Suprapubic skin (tissue), 4 donors: Measurements from ENCODE around the gene DTL. TPM values are rescaled to one million over a fixed set of nuclear protein-coding genes. Genes with fewer than 3 reads are reported as not detected.

ENCODE experiments used
- DNase-seq, 2 donors: peaks; one replicate each; pipeline ENCODE4 v3.0.0-alpha.2; 2019; ENCODE audit warnings: low spot score in 2 of 2
- H3K27ac ChIP-seq: fragments of 200-600 bp; sonication (generic); one replicate; pipeline ENCODE4 v1.5.1; 2019
- H3K27me3 ChIP-seq: fragments of 200-600 bp; sonication (generic); one replicate; pipeline ENCODE4 v1.5.1; 2019
- H3K36me3 ChIP-seq: fragments of 200-600 bp; sonication (generic); one replicate; pipeline ENCODE4 v1.5.1; 2019
- H3K4me1 ChIP-seq: fragments of 200-600 bp; sonication (generic); one replicate; pipeline ENCODE4 v1.5.1; 2019
- H3K4me3 ChIP-seq: fragments of 200-600 bp; sonication (generic); one replicate; pipeline ENCODE4 v1.5.1; 2019; ENCODE audit warnings: mild to moderate bottlenecking
- H3K9me3 ChIP-seq: fragments of 200-600 bp; sonication (generic); one replicate; pipeline ENCODE4 v1.5.1; 2019
- CTCF ChIP-seq, 2 donors: fragments of 200-600 bp in 1 of 2; fragments of 450-650 bp in 1 of 2; sonication (generic) in 1 of 2; IDR thresholded peaks; one replicate each; pipeline ENCODE4 v1.5.1; 2016 to 2019; ENCODE audit warnings: antibody characterized with exemption in 2 of 2, mild to moderate bottlenecking in 1 of 2, moderate library complexity in 1 of 2
- EP300 ChIP-seq: sonication (generic); formaldehyde crosslinking; IDR thresholded peaks from one replicate; pipeline ENCODE4 v1.6.1; 2017; ENCODE audit warnings: antibody characterized with exemption
- POLR2A ChIP-seq, 2 donors: fragments of 450-650 bp; IDR thresholded peaks; one replicate each; pipeline ENCODE4 v1.6.1; 2017; ENCODE audit warnings: antibody characterized with exemption in 2 of 2, mild to moderate bottlenecking in 2 of 2, moderate library complexity in 2 of 2
- POLR2AphosphoS5 ChIP-seq, 3 donors: sonication (generic); formaldehyde crosslinking; IDR thresholded peaks; one replicate each; pipeline ENCODE4 v1.6.1; 2017; ENCODE audit warnings: antibody characterized with exemption in 3 of 3
- WGBS: methylation state at CpG from one replicate; pipeline ENCODE4 v1.1.5; 2018; 5-methylcytosine and 5-hydroxymethylcytosine counted together
- total RNA-seq, 4 donors: library from RNA; depleted of rRNA; stranded (reverse); fragments of >200 nt; gene quantifications; one replicate each; pipeline ENCODE4 v1.1.0, GENCODE V29; 2016

DTL gene
- total RNA-seq, 4 donors from 2014 or later, result 0.89 to 7.1 (median 4.4) TPM

DNA sequence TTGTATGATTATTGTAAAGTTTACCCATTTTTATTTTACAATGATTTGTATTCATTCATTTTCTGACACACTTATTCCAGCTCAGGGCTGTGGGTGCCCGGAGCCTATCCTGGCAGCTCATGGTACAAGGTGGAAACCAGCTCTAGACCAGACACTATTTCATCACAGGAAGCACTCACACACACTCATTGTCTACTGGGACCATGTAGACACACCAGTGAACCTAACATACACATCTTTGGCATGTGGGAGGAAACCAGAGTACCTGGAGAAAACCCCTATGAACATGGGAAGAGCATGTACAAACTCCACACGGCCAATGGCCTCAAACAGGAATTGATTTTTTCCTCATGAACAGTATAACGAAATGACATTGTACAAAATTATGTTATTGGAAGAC is 2.4 kb downstream of the DTL start:
- Histone ChIP-seq H3K27me3 (no peaks in the 10 kb centered on the region), H3K9me3 (no peaks in the 10 kb centered on the region), H3K4me3 (no peak overlapping the region), H3K4me1 (peaks cover 28% of the 10 kb centered on the region), H3K36me3 (no peaks in the 10 kb centered on the region), H3K27ac (no peak overlapping the region)
- TF ChIP-seq POLR2AphosphoS5 (IDR thresholded peaks at IDR 0.05), result no peak
- no peak for TF ChIP-seq EP300
- no peak for TF ChIP-seq POLR2A (IDR thresholded peaks at IDR 0.05)
- no peak for TF ChIP-seq CTCF (IDR thresholded peaks at IDR 0.05)
- 69% methylated on average over 3 of the region's 3 CpGs for WGBS
- DNase-seq, result no peak

DNA sequence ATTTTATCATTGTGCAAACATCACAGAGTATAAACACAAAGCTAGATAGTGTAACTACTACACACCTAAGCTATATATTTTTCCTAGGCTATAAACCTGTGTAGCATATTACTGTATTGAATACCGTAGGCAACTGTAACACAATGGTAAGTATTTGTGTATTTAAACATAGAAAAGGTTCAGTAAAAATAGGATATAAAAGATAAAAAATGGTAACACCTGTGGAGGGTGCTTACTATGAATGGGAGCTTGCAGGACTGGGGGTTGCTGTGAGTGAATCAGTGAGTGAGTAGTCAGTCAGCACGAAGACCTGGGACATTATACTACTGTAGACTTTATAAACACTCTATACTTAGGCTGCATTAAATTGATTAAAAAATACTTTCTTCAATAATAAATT is 4.1 kb downstream of the DTL start:
- DNase-seq, result no peak
- Histone ChIP-seq H3K4me3 (no peak overlapping the region), H3K4me1 (peaks cover 14% of the 10 kb centered on the region), H3K27me3 (no peaks in the 10 kb centered on the region), H3K9me3 (no peaks in the 10 kb centered on the region), H3K27ac (no peak overlapping the region), H3K36me3 (no peaks in the 10 kb centered on the region)
- no peak for TF ChIP-seq CTCF (IDR thresholded peaks at IDR 0.05)
- TF ChIP-seq POLR2A (IDR thresholded peaks at IDR 0.05), result no peak
- TF ChIP-seq POLR2AphosphoS5 (IDR thresholded peaks at IDR 0.05), result no peak
- TF ChIP-seq EP300, result no peak
- WGBS, result 95% methylated on average over 2 of the region's 2 CpGs

- H3K4me1 ChIP-seq, result peaks cover 12% of the 10 kb centered on the region
- H3K4me3 ChIP-seq, result no peak overlapping the region
- DNase-seq, result no peak
- TF ChIP-seq POLR2AphosphoS5 (IDR thresholded peaks at IDR 0.05) (no peak), CTCF (IDR thresholded peaks at IDR 0.05) (no peak), EP300 (no peak), POLR2A (IDR thresholded peaks at IDR 0.05) (no peak)
- H3K9me3 ChIP-seq, result no peaks in the 10 kb centered on the region
- 86% methylated on average over 5 of the region's 5 CpGs for WGBS
- no peaks in the 10 kb centered on the region for H3K36me3 ChIP-seq
- H3K27ac ChIP-seq, result no peak overlapping the region
- no peaks in the 10 kb centered on the region for H3K27me3 ChIP-seq
Observed at GRCh38 chr1:212040629-212041412, 5.3 kb downstream of the DTL start.

DNA sequence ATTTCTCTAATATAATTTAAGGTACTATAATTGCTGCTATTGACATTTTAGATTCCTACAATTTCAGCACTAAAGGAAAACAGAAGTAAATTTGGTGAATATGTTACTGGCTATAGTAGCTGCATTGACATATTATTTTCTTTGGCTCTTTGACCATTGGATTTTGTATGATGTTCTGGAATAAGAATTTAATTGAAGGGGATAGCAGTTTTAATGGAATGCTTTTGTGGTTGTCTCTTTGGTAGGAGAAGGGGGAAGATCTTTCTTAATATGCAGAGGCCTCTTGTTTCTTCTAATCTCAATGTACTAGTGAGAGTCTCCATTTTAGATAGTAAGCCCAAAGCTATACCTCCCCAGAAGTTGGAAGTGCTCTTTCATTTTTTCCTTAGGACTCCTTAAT is 6.9 kb downstream of the DTL start:
- Histone ChIP-seq H3K27me3 (no peaks in the 10 kb centered on the region), H3K36me3 (no peaks in the 10 kb centered on the region), H3K27ac (no peak overlapping the region), H3K4me1 (no peaks in the 10 kb centered on the region), H3K9me3 (no peaks in the 10 kb centered on the region), H3K4me3 (no peak overlapping the region)
- no peak for TF ChIP-seq POLR2A (IDR thresholded peaks at IDR 0.05)
- TF ChIP-seq CTCF (IDR thresholded peaks at IDR 0.05), result no peak
- no peak for TF ChIP-seq EP300
- DNase-seq, result no peak

DNA sequence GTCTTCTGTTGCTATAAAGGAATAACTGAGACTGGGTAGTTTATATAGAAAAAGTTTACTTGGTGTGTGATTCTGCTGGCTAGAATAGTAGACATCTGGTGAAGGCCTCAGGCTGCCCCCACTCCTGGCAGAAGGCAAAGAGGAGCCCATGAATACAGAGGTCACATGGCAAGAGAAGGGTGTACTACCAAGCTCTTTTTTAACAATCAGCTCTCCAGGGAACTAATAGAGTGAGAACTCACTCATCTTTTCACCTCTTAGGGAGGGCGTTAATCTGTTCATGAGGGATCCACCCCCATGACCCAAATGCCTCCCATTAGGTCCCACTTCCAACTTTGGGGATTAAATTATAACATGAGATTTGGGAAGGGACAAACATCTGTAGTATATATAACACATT is 9.3 kb downstream of the DTL start:
- no peaks in the 10 kb centered on the region for H3K9me3 ChIP-seq
- H3K27me3 ChIP-seq, result no peaks in the 10 kb centered on the region
- TF ChIP-seq CTCF (IDR thresholded peaks at IDR 0.05) (no peak), EP300 (no peak), POLR2A (IDR thresholded peaks at IDR 0.05) (no peak), POLR2AphosphoS5 (IDR thresholded peaks at IDR 0.05) (no peak)
- H3K4me3 ChIP-seq, result no peak overlapping the region
- no peak overlapping the region for H3K27ac ChIP-seq
- no peaks in the 10 kb centered on the region for H3K4me1 ChIP-seq
- DNase-seq, result no peak
- H3K36me3 ChIP-seq, result no peaks in the 10 kb centered on the region
- WGBS, result 100% methylated on average over 1 of the region's 1 CpG
